Endothelial cell of umbilical vein (primary cell): ENCODE measurements around the gene PTX3.

Source experiments
- EZH2 ChIP-seq: IDR thresholded peaks from 2 replicates; pipeline ENCODE4 v1.6.1; 2012; ENCODE audit warnings: borderline replicate concordance, low read depth, mild to moderate bottlenecking, moderate library complexity, low read length, inconsistent platforms; ENCODE audit not compliant: severe bottlenecking
- FOS ChIP-seq: IDR thresholded peaks from 2 replicates; pipeline ENCODE4 v1.6.1; 2011; ENCODE audit warnings: mild to moderate bottlenecking, low read length, moderate library complexity, borderline replicate concordance; ENCODE audit not compliant: insufficient read depth
- GATA2 ChIP-seq: IDR thresholded peaks from 2 replicates; pipeline ENCODE4 v1.7.0; 2011; ENCODE audit warnings: low read depth, mild to moderate bottlenecking, moderate library complexity, mixed read lengths, low read length; ENCODE audit not compliant: insufficient read length, insufficient read depth
- JUN ChIP-seq: IDR thresholded peaks from 2 replicates; pipeline ENCODE4 v1.6.1; 2011; ENCODE audit warnings: borderline replicate concordance, low read depth; ENCODE audit not compliant: insufficient read length, insufficient read depth
- MYC ChIP-seq: IDR thresholded peaks from one replicate; pipeline ENCODE4 v1.6.1; 2011; ENCODE audit warnings: mild to moderate bottlenecking, low read depth, low read length
- POLR2A ChIP-seq: IDR thresholded peaks from 2 replicates; pipeline ENCODE4 v1.6.1; 2012; ENCODE audit warnings: low read depth, mild to moderate bottlenecking, control low read depth, low read length
- POLR2AphosphoS5 ChIP-seq: IDR thresholded peaks from 2 replicates; pipeline ENCODE4 v1.6.1; 2012; ENCODE audit warnings: low read depth, mild to moderate bottlenecking, control low read depth, low read length, moderate library complexity; ENCODE audit not compliant: insufficient read depth
- TF ChIP-seq, protein P1 (sequence below), 2 donors: IDR thresholded peaks; 1 replicate in 1 of 2; 2 replicates in 1 of 2; pipeline ENCODE4 v1.5.1; 2011; ENCODE audit warnings: low read length in 2 of 2, mild to moderate bottlenecking in 2 of 2, moderate library complexity in 2 of 2, control low read depth in 1 of 2, inconsistent platforms in 1 of 2, low read depth in 1 of 2; ENCODE audit not compliant: insufficient read depth in 1 of 2; ENCODE audit errors: extremely low read depth in 1 of 2
- TF ChIP-seq, protein P2 (sequence below): IDR thresholded peaks from 2 replicates; pipeline ENCODE4 v1.6.1; 2011; ENCODE audit not compliant: insufficient read depth, insufficient read length

DNA sequence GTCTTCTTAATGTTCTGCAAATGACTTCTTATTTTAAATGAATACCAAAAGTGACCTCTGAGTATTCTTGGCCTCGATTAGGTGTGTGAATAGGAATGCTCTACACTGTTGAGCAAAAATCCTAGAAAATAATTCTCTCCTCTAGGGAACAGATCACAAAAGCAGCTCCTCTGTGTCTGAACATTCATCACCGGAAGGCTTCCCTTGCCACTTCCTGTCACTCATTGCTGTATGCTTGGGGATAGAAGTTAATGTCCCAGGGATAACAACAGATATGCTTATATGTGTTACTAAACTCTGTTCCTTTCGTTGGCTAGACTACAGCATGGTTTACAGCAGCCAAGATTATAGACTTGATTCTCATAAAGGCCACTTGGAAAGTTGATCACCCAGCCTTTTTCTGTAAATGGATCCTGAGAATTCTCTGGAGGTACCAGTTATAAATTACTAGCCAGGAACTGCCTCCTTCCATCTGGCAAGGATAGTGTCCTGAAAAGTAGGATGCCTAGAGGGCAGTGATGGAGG lies 16.0 kb upstream of the PTX3 start:
- TF ChIP-seq POLR2A: no peak
- TF ChIP-seq, protein P1, sequence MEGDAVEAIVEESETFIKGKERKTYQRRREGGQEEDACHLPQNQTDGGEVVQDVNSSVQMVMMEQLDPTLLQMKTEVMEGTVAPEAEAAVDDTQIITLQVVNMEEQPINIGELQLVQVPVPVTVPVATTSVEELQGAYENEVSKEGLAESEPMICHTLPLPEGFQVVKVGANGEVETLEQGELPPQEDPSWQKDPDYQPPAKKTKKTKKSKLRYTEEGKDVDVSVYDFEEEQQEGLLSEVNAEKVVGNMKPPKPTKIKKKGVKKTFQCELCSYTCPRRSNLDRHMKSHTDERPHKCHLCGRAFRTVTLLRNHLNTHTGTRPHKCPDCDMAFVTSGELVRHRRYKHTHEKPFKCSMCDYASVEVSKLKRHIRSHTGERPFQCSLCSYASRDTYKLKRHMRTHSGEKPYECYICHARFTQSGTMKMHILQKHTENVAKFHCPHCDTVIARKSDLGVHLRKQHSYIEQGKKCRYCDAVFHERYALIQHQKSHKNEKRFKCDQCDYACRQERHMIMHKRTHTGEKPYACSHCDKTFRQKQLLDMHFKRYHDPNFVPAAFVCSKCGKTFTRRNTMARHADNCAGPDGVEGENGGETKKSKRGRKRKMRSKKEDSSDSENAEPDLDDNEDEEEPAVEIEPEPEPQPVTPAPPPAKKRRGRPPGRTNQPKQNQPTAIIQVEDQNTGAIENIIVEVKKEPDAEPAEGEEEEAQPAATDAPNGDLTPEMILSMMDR (IDR thresholded peaks at IDR 0.05; ENCODE audit: extremely low read depth in 1 of 2, insufficient read depth in 1 of 2, low read depth in 1 of 2, low read length in 2 of 2): no peak
- no peak for TF ChIP-seq GATA2
- no peak for TF ChIP-seq EZH2
- TF ChIP-seq FOS: no peak
- no peak for TF ChIP-seq POLR2AphosphoS5
- TF ChIP-seq, protein P2, sequence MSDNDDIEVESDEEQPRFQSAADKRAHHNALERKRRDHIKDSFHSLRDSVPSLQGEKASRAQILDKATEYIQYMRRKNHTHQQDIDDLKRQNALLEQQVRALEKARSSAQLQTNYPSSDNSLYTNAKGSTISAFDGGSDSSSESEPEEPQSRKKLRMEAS: no peak
- TF ChIP-seq MYC: no peak
- no peak for TF ChIP-seq JUN
